Activated T-helper 1 cell treated with Interleukin-2 at 50 U/mL for 16 hours (primary cell): ENCODE measurements around the gene TMSB10.
"Not testable (repeated sequence)": the region's sequence is repeated elsewhere in the genome, so short reads cannot be mapped to it uniquely, and the experiment has no call there.

Source experiments
- DNase-seq: peaks from one replicate; pipeline ENCODE4 v3.0.0-alpha.2; 2020; ENCODE audit warnings: low read depth

Gene TMSB10

DNA sequence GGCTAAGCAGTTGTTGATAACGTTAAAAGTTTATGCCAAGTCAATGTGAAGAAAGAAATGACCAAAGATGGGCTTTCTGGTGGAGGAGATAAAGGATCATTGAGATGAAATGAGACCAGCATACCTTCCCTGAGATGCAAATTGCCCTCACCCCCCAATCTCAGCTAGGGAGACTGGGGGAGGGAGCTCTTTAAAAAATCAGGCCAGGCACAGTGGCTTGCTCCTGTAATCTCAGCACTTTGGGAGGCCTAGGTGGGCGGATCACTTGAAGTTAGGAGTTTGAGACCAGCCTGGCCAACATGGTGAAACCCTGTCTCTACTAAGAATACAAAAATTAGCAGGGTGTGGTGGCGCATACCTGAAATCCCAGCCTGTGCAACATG lies 34.6 kb downstream of the TMSB10 start:
- DNase-seq, result no peak

DNA sequence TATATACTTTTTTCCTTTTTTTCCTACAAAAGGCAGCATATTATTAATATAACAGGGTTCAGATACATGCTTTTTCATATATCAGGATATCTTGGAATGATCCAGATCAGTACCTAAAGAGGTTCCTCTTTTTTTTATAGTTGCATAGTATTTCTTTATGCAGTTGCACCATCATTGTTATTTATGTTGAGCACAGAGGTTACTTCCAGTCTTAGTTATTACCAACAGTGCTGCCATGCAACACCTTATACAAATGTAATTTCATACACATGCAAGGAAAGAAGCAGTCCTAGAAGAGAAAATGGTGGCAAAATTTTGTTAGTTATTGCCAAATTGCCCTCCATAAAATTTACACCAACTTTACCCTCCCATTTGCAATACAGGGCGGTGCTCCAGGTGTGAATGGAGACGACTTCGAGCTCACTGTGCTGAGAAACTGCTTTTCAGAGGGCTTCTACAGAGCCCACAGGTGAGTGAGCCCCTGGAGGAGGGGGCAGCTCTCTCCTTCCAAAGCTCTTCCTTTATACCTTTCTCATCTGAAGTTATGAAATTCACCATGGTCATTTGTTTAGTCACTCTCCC lies 35.5 kb downstream of the TMSB10 start:
- DNase-seq, result no peak

DNA sequence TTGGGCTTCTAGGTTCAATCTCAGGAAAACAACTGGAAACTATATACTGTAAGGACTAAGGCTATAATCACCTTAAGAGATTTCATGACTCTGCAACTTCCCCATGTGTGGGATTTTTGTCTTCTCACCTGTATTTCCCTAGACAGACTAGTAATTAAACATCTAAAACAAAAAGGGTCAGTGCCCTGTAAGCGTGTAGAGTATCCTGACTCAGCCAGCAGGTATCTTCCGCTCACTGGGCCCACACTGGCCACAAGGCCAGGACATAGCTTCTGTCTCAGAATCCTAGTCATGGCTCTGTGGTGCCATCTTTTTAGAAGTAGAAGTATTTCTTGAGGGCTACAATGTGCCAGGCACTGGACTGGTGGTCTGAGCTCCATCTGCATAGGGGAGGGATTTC lies 36.7 kb downstream of the TMSB10 start:
- DNase-seq, result no peak

DNA sequence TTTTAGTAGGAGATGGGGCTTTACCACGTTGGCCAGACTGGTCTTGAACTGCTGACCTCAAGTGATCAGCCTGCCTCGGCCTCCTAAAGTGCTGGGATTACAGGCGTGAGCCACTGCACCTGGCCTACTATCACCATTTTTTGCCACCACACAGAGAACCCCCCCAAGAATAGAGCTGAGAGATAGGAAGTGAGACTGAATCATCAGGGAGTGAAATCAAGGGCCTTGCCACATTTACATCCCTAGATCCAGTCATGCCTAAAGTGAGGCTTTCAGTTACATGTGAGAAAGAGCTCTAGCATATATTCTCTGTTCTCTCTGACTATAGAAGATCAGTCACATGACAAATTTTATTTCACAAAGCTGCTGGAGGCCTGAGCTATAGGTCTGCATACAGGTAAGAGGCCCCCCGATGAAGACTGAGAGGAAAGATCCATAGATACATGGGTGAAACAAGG lies 37.5 kb downstream of the TMSB10 start:
- no peak for DNase-seq

DNA sequence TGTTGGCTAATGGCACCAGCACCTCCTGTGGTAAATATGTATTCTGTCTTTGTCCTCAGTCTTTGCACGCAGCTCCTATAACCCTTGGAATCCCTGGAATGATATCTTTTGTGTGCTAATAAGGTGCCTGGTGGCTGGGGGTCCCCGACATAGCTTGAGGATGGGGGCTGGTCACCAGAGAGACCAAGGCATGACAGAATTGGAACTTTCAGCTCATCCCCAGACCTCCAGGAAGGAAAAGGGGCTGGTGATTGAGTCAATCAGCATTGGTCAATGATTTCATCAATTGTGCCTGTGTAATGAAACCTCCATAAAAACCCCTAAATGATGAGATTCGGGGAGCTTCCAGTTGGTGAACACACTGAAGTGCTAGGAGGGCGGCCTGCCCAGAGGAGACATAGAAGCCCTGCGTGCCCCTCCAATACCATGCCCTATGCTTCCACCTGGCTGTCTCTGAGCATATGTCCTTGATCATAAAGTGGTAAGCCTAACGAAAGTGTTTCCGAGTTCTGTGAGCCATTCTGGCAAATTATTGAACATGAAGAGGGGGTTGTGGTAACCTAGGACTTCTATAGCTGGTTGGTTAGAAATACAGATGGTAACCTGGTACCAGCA lies 38.9 kb downstream of the TMSB10 start:
- no peak for DNase-seq

DNA sequence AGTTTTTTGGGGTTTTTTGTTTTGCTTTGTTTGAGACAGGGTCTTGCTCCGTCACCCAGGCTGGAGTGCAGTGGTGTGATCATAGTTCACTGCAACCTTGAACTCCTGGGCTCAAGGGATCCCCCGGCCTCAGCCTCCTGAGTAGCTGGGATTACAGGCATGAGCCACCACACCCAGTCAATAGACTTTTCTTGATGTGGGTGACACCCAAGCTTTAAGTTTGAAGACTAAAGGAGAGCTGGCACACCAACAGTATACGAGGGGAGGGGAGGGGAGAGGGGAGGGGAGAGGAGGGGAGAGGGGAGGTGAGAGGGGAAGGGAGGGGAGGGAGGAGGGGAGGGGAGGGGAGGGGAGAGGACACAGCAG lies 40.4 kb downstream of the TMSB10 start:
- not testable (repeated sequence) for DNase-seq

DNA sequence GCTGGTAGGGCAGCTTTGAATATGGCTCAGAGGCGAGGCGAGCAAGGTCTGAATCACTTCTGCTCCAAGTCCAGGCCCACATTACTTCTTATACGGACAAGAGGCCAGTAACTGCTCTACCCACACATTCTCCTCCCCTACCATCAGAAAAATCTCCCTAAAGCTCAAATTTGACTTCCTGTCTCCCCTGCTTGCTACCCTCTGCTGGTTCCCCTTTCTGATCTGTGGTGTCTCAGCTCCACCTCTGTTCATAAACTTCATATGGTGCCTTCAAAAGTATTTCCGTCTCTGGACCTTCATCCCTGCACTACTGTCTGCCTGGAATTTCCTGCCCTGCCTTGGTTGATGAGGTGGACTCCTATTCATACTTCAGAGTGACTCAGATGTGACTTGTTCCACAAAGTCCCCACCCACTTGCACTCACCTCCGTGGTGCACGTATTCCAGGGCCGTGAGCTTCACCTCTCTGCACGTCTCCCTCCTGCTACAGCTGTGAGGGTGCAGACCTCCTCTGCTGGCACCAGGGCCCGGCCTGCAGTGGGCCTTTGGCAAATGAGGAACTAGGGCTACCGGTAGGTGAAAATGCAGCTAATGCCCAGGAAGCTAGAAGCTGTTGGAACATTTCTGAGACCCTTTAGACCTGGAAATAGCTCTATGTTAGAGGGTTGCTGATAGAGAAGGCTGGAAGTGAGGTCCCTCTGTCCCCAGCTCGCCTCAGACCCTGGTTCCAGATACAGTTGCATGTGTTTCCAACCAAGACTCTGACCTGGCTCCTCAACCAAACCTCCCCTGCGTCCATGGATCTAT lies 41.0 kb downstream of the TMSB10 start:
- peak; percentile 24 for DNase-seq

DNA sequence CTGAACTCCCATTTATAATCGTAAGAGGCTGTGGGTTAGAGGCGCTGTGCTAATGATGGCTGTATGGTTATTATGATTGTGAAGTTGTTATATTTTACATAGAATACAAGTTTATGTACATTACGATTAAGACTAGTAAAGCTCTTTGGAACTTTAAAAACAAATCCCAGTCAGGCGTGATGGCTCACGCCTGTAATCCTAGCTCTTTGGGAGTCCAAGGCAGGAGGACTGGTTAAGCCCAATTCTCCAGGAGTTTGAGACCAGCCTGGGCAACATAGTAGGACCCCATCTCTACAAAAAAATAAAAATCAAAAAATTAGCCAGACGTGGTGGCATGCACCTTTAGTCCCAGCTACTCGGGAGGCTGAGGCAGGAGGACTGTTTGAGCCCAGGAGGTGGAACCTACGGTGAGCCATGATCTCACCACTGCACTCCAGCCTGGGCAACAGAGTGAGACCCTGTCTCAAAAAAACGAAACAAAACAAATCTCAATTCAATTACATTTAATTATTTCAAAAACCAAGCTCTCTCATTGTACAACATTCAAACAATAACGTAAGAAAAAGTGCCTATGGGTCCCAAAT lies 41.6 kb downstream of the TMSB10 start:
- DNase-seq, result no peak

DNA sequence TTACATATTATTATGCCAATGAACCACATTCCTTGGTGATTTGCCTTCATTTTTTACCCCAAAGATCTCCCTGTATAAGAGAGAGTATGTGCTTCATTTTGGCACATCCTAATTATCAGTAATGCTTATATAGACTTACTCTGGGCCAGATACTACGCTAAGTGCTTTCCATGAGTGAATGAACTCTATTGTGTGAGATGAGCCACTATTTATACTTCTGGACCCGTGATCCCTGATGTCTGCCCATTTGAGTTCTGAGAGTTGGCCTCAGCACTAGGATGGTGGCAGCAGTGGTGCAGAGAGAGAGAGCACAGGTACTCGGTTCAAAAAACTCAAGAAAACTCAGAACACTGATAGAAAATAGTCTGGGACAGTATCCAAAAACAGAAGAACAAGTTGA lies 48.1 kb downstream of the TMSB10 start:
- DNase-seq, result no peak

DNA sequence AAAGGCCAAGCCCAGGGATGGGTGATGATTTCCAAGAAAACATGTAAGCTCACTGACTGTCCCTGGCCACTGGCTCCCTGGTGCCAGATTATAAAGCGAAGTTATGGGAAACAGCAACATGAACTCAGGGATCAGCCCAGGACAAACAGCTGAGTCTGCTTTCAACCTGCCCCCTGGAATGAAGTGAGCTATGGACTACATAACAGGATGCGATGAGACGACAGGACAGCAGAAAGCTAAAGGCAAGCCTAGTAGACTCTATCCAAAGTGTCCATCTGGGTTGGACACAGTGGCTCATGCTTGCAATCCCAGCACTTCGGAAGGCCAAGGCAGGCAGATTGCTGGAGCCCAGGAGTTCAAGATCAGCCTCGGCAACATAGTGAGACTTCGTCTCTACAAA lies 48.9 kb downstream of the TMSB10 start:
- DNase-seq, result no peak
